ENCODE results near the gene NACC2.
"Not testable (repeated sequence)": the region's sequence is repeated elsewhere in the genome, so short reads cannot be mapped to it uniquely, and the experiment has no call there.

NACC2 gene

DNA sequence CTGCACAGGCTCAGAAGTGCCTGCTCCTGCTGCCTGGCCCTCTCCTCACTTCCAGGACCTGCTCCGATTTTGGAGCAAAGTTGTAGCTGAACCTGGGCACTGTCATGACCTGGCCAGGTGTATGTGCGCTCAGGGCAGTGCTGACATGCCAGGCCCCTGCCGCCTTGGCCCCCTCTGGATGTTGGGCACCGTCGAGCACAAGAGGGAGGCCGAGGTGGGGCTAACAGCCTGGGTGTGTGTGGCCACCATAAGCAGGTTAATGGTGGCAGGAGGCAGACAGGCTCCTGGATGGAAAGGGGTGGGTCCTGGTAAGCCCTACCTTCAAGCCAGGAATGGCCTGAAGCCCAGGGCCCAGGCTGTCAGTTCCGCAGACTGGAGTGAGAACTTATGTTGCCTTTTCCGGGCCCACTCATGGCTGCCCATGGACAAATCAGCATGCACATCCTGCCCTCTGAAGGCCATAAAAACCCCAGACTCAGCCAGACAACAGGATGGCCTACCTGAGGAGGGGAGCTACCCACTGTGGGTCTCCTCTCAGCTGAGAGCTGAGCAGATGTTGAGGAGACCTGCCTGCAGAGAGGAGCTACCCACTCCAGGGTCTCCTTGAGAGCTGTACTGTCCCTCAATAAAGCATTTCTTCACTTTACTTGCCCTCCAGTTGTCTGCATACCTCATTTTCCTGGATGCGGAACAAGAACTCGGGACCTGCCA lies 66.2 kb downstream of the NACC2 start:
- in situ Hi-C loops (cut with MboI; ENCODE audit: low sequenced_read_pairs), result no loop called here

DNA sequence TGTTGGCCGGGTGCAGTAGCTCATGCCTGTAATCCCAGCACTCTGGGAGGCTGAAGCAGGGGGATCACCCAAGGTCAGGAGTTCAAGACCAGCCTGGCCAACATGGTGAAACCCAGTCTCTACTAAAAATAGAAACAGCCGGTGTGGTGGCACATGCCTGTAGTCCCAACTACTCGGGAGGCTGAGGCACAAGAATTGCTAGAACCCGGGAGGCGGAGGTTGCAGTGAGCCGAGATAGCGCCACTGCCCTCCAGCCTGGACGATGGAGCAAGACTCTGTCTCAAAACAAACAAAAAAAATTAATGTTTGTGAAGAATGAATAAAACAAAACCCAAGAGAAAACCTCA lies 68.2 kb downstream of the NACC2 start:
- in situ Hi-C loops (cut with MboI; ENCODE audit: low sequenced_read_pairs), result not testable (repeated sequence)

DNA sequence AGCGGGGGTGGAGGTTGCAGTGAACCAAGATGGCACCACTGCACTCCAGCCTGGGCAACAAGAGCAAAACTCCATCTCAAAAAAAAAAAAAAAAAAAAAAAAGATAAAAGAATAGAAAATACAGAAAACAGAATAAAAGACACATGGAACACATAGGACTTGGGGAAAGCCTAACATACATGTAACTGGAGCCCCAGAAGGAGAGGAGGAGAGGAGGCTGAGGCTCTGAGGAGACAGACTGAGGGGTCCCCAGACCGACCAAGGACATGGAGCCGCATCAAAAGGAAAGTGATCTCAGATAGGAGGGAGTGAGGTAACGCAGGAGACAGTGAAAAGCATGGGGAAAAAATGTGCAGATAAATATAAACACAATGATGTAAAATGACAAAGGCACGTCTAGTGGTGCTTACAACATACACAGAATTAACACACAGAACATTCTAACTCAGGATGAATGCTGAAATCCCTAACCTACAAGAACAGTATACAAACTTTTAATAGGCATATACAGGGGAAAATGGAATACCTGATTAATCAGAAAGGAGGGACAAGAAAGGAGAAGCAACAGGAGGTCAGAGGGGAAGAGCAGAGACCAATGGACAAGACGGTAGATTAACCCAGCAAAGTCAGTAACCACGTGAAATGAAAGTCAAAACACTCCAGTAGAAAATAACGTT lies 68.7 kb downstream of the NACC2 start:
- in situ Hi-C loops (cut with MboI; ENCODE audit: low sequenced_read_pairs), result no loop called here

DNA sequence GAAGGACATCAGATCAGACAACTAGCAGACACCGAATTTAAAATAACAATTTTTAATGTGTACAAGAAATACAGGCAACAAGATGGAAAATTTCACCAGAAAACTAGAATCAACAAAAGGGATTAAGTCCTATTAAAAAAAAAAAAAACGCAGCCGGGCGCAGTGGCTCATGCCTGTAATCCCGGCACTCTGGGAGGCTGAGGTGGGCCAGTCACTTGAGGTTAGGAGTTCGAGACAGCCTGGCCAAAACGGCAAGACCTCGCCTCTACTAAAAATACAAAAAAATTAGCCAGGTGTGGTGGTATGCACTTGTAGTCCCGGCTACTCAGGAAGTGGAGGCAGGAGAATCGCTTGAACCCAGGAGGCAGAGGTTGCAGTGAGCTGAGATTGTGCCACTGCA lies 69.6 kb downstream of the NACC2 start:
- in situ Hi-C loops (cut with MboI; ENCODE audit: low sequenced_read_pairs), result no loop called here

DNA sequence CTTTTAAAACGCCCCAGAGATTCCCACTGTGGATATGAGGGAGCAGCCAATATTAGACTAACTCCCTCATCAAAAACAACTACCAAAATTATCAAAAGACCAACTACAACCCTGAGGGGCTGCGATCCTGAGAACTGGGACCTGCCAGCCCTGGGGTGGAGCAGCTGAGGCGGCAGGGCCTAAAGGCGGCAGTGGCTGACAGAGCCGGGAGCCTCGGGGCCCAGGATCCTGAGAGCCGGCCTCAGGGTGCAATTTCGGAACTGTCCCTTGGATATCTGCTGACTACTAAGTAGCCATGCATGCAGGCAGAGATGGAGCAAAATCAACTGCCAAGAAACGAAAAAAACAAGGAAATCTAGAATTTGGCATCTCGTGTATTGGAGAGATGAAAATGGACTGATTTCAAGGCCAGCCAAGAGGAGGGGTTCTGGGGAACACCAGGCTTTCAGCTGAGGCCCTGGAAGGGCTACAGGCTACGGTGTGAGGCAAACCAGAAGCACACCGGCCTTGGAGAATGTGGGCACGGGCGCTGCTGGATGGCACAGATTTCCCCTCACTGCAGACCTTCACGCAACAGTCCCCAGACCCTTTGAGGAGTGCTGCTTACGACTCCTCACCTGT lies 70.3 kb downstream of the NACC2 start:
- in situ Hi-C loops (cut with MboI; ENCODE audit: low sequenced_read_pairs), result no loop called here

DNA sequence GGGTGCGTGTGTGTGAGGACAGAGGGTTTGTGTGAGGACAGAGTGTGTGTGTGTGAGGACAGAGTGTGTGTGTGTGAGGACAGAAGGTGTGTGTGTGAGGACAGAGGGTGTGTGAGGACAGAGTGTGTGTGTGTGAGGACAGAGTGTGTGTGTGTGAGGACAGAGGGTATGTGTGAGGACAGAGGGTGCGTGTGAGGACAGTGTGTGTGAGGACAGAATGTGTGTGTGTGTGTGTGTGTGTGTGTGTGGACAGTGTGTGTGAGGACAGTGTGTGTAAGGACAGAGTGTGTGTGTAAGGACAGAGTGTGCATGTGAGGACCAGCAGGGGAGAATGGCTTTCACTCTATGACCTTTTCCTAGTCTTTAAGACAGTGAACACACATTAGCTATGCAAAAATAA lies 70.8 kb downstream of the NACC2 start:
- in situ Hi-C loops (cut with MboI; ENCODE audit: low sequenced_read_pairs), result no loop called here

DNA sequence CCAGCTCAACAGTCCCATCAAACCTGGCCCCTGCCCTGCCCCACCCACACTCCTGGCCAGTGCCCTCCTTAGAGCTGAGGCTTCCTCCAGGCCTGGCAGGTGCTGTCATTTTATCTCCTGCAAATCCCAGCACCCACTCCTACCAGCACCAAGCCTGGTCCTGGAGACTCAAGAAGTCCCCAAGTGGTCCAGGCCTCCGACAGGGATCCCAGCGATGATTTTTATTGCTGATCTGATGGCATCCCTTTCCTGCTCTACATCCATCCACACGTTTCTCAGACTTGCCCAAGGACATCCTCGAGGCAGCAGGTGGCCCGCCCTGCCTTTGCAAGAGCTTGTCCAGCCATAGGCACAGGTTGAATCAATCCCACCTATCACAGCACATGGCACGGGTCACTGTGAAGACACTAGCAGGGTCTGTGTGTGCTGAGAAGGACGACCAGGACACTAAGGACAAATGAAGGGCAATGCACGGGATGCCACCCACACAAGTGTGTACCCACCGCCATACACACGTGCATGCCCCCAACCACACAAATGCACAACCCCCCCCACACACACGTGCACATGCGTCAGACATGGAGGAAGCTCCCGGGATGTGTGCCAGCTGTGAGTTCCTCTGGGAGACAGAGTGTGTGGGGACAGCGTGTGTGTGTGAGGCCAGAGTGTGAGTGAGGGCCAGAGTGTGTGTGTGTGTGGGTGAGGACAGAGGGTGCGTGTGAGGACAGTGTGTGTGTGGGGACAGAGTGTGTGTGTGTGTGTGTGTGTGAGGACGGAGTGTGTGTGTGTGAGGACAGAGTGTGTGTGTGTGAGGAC lies 71.5 kb downstream of the NACC2 start:
- in situ Hi-C loops (cut with MboI; ENCODE audit: low sequenced_read_pairs), result no loop called here

DNA sequence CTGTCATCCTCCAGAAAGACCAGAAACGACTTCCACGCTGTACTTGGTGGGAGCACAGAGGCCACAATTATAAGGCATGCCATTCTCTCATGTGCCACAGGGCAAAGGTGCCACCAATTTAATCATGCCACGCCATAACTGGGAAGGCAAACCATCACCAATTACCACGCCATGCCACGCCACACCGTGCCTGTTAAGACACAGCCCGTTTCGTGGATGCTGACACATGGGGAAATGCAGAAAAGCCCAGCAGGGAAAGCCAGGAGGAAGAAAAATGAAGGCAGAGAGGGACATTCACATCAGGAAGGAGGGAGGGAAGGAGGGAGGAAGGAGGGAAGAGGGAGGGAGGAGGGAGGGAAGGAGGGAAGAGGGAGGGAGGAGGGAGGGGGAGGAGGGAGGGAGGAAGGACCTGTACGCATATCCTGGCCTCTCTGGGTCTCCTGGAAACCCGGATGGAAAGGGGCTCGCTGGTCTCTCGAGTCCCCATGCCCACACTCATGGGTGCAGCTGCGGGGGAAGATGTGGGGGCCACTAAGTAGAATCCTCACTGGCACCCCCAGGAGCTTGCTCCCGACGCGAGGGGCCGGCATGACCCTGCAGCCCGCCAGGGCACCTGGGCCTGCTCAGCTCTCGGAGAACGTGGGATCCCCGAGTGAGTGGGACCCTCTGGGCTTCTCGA lies 72.2 kb downstream of the NACC2 start:
- in situ Hi-C loops (cut with MboI; ENCODE audit: low sequenced_read_pairs), result no loop called here

DNA sequence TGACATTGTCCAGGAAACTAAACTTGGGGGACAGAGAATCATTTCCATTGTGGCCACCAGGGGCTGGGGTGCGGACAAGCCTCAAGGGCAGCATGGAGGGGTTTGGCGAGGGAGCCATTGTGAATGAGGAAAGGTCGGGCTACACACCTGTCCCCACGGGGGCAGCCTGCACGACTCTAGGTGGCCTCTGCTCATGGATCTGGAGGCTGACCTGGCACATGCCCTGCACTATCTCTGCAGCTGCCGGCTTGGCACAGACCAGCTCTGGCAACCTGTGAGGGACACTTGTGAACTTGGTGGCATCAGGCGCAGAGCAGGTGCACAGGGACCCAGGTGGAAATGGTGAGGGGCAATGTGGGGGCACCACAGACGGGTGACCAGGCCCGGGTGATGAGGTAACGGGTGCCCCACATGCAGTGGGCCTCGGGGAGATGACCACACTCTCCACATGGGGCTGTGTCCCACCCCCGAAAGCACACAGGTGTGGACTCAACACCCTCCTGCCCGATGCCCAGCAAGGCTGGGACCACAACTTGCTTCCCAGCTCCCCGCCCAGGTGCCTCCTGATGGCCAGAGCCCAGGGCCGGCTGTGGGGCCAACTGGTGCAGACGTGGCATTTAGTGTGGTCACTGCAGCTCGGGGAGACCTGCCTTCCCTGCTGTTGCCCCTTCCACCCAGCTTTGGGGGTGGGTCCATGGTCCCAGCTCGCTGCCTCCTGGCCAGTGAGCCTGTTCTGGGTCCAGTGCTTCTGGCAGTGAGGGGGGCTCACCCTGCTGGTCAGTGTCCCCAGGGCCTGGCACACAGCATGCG lies 73.0 kb downstream of the NACC2 start:
- in situ Hi-C loops (cut with MboI; ENCODE audit: low sequenced_read_pairs), result no loop called here

DNA sequence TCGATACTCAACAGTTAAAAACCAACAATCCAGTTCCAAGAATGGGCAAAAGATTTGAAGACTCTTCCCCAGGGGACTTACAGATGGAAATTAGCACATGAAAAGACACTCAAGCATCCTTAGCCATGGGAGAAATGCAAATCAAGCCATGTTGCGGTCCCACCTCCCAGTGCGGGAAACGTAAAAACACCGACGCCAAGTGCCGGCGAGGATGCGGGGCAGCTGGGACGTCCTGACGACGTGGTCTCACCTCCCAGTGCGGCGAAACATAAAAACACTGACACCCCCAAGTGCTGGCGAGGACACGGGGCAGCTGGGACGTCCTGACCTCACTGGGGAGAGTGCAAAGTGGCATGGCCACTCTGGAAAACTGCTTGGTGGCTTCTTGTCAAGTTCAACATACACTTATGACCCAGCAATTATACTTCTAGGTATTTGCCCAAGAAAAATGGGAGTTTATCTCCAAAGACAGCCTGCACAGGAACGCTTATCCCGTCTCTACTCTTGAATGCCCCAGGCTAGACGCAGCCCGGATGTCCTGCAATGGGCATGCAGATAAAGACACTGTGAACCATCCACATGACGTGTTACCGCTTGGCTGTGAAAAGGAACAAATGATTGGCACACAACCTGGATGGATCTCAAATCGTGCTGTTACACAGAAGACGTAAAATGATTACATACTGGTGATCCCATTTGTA lies 73.8 kb downstream of the NACC2 start:
- in situ Hi-C loops (cut with MboI; ENCODE audit: low sequenced_read_pairs), result no loop called here

DNA sequence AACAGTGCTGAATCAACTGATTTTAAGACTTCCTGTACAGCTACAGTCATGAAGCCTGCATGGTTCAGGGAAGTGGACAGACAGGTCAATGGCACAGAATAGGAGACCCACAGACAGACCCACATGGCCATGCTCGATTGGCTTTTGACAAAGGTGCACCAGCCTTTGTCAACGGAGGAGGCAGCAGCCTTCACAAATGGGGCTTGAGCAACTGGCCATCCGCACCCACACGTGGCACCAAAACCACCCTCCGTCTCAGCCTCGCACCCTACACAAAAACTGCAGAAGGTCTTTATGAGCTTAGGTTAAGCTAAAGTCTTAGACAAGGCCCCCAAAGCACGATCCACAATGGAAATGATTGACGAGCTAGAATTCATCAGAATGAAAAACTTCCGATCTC lies 74.4 kb downstream of the NACC2 start:
- in situ Hi-C loops (cut with MboI; ENCODE audit: low sequenced_read_pairs), result no loop called here

DNA sequence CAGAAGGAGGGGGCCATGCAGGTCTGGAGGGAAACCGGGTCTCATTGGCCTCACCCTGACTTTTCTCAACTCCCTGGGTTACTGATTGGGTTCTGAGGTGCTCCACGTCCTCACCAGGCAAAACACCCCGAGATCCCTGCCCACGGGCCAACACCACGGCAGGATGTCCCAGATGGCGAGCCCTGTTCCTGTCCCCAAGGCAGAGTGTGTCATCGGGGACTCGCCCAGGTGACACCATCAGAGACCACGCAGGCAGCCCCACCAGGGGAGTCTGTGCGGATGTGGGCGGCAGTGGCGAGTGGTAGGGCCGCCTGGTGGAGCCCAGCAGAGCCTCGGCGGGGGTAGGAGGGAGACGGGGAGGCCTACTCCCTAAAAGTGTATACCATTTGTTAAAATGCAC lies 74.9 kb downstream of the NACC2 start:
- in situ Hi-C loops (cut with MboI; ENCODE audit: low sequenced_read_pairs), result no loop called here

DNA sequence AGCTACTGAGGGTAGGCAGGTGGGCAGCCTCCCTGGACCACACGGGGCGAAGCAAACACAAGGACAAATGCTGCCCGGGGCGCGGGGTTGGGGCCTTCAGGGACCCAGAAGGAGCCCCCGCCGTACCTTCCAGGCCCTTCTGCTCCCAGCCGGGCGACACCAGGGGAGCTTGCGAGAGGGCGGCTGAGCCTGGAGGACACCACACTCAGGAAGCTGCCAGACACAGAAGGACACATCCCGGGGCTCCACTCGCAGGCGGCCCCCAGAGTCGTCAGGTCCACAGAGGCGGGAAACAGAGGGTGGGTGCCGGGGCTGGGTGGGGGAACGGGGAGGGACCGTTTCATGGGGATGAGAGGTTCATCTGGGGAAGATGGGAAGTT lies 75.4 kb downstream of the NACC2 start:
- in situ Hi-C loops (cut with MboI; ENCODE audit: low sequenced_read_pairs), result no loop called here

DNA sequence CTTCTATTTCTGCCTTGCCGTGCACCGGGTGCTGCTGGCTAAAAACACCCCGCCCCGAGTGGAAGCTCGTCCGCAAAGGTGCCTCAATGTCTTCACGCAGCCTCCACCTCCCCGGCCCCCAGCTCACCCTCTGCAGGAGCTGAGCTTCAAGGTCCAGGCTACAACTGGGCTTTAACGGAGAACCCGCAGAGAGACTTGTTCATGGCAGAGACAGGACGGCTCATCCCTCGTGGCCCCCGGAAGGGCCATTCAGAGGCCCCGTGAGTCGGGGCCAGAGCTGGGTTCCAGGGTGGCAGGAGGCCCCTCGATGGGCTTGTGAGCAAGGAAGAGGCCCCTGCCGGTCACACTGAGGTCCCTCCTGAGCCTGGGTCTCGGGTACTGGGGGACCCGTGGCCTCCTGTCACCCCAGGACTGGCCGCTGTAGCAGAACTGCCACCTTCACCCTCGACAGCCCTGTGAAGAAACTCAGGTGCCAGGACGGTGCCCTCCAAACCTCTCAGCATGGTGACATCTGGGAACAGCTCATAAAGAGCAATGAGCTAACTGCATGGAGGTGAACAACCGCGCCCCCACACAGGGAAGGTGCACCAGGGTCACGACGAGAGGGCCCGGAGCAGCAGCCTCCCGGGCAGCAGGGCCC lies 75.9 kb downstream of the NACC2 start:
- in situ Hi-C loops (cut with MboI; ENCODE audit: low sequenced_read_pairs), result no loop called here

DNA sequence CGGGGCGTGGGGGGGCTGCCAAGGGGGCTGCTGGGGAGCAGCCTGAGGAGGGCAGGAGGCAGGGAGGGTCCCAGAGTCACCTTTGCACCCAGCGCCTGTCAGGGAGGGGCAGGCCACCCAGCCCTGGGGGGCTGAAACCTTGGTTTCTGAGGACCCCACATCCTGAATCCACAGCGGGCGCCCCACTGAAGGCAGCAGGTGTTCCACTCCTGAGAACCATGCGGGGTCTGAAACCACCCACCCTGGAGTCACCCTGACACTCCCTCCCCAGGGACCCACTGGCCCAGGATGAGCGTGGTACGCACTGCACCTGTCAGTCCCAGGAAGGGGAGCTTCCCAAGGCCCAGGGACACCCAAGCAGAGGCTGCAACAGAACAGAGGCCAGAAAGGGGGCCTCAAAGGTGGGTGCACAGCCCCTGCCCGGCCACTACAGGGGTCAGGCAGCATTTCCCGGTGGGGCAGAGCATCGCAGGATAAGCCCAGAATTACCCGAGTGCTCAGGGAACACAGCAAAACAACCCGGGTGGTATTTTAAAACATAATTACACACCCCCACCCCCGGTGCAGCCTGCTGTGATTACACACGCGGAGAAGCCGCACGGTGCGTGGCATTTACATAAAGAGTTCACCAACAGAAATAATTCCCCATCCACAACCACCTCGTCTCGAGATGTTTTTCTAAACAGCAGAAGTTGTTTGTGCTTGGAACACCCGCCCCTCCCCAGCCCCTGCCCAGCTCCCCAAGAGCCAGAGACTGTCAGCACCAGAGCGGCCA lies 76.6 kb downstream of the NACC2 start:
- in situ Hi-C loops (cut with MboI; ENCODE audit: low sequenced_read_pairs), result no loop called here

DNA sequence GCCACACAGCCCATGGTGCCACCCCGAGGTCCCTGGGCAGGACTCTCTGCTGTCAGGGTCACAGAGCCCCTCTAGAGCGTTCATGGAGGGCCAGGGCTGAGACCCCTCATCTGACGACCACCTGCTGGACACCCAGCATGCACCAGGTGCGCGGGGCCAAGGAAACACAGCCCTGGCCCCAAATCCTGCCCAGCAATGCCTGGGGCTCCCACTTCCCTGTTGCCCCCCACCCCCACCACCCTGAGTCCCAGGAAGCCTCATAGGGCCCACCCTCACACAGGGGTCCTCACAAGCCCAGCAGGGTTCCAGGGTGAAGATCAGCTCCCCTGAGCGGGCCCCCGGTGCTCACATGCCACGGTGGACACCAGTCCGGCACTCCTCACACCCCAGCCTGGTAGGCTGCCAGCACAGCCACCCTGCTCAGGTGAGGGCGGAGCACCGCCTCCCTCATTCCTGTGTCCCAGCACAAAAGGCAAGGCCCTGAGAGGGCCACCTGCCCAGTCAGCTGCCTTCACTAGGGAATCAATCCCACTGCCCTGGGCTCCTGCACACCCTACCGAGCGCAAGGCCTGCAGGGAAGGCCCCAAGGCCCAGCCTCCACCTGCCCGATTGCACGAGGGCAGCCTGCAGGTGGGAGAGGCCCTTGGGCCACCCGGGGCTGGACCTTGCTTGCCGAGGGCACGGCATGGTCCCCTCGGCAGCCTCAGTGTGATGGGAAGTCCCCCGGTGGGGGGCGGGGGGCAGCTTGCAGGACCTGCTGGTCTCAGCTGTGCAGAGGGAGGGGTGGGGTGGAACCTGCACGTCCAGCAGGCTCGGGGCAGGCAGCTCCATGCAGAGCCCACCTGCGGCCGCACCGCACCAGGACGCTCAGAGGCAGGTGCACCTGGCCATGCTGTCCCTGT lies 77.5 kb downstream of the NACC2 start:
- in situ Hi-C loops (cut with MboI; ENCODE audit: low sequenced_read_pairs), result no loop called here

DNA sequence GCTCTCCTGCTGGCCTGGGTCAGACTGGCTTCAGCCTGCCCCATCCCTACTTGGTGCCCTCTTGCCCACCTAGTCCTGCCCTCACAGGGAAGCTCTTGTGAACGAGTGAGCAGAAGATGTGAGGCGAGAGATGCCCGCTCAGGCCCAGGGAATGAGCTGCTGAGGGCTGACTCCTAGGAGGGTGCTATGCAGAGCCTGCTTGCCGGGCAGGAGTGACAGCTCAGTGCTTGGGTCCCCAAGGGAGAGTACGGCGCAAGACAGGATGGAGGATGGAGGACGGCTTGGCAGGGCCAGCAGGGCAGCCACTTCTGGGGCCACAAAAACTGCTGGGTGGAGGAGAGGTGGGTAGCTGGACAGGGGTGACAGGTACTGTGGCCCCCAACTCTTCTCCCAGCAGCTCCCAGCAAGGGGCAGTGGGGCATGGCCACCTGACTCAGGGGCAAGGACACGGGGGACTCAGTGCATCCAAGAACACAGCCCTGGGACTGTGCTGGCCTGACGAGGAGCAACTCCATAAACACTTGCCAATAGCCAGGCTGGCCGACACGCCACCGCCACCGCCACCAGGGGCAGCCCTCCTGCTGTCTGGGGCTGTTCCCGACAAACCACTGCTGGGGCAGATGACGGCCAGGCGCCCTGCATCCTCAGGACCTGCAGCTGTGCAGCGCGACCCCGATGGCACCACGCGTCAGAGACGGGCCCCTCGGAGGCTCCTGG lies 78.4 kb downstream of the NACC2 start:
- in situ Hi-C loops (cut with MboI; ENCODE audit: low sequenced_read_pairs), result no loop called here

Measured in HL-60/S4 treated with phorbol 12-myristate 13-acetate at 8.2 ng/mL for 4 days and 3 days (cell line).